A673 (cell line): ENCODE results near the gene CBL. TPM values are rescaled to one million over a fixed set of nuclear protein-coding genes. Genes with fewer than 3 reads are reported as not detected.

ENCODE experiments used
- BruUV-seq: library from RNA; stranded (reverse); fragments of 400-500 nt; replicated peaks from 2 replicates; lab custom pipeline; 2021; lab: Mats Ljungman, UMichigan
- CTCF ChIA-PET: fragments of 300-600 bp; sonication (Branson Sonifier 250); formaldehyde crosslinking; loops from one replicate; lab custom pipeline; 2022; ENCODE audit warnings: antibody characterized with exemption; lab: Charles Lee
- POLR2A ChIA-PET: fragments of 300-600 bp; sonication (Branson Sonifier 250); formaldehyde crosslinking; loops from one replicate; lab custom pipeline; 2022; ENCODE audit warnings: antibody characterized with exemption; ENCODE audit not compliant: low non-redundant PET; lab: Charles Lee
- DNase-seq: peaks from one replicate; pipeline ENCODE4 v3.0.0-alpha.2; 2015; ENCODE audit warnings: low spot score
- H3K27ac ChIP-seq: fragments of 200-600 bp; sonication (generic); 2 replicates; pipeline ENCODE4 v1.5.1; 2016; ENCODE audit warnings: mixed run types, low read depth, mild to moderate bottlenecking, mixed read lengths, antibody characterized with exemption, low read length; ENCODE audit not compliant: poor library complexity, severe bottlenecking
- H3K27me3 ChIP-seq: fragments of 200-600 bp; sonication (generic); replicated peaks from 2 replicates; pipeline ENCODE4 v1.6.1; 2017; ENCODE audit warnings: mixed run types, low read depth, mild to moderate bottlenecking, mixed read lengths, antibody characterized with exemption, low read length; ENCODE audit not compliant: insufficient read depth, poor library complexity
- H3K36me3 ChIP-seq: fragments of 200-600 bp; sonication (generic); 2 replicates; pipeline ENCODE4 v1.6.1; 2016; ENCODE audit warnings: mixed run types, mild to moderate bottlenecking, mixed read lengths, antibody characterized with exemption, low read length; ENCODE audit not compliant: insufficient read depth, poor library complexity, severe bottlenecking
- H3K4me1 ChIP-seq: fragments of 200-600 bp; sonication (generic); 2 replicates; pipeline ENCODE4 v1.6.1; 2017; ENCODE audit warnings: mixed run types, mild to moderate bottlenecking, mixed read lengths, antibody characterized with exemption, low read length; ENCODE audit not compliant: insufficient read depth, poor library complexity, severe bottlenecking
- H3K4me3 ChIP-seq: fragments of 200-600 bp; sonication (generic); 2 replicates; pipeline ENCODE4 v1.5.1; 2016; ENCODE audit warnings: low read depth, mixed run types, mild to moderate bottlenecking, mixed read lengths, low read length; ENCODE audit not compliant: poor library complexity, severe bottlenecking
- H3K9me3 ChIP-seq: fragments of 200-600 bp; sonication (generic); 2 replicates; pipeline ENCODE4 v1.6.1; 2016; ENCODE audit warnings: mixed run types, low read depth, mild to moderate bottlenecking, mixed read lengths, antibody characterized with exemption, low read length; ENCODE audit not compliant: poor library complexity, severe bottlenecking
- CTCF ChIP-seq: fragments of 300-800, 200-600 bp; sonication (generic); conservative IDR thresholded peaks from 2 replicates; pipeline ENCODE4 v1.5.1; 2017; ENCODE audit warnings: low read depth, mild to moderate bottlenecking, antibody characterized with exemption, low read length, moderate library complexity, mixed read lengths
- EZH2 ChIP-seq: fragments of 200-600 bp; sonication (generic); IDR thresholded peaks from 2 replicates; pipeline ENCODE4 v1.6.1; 2017; ENCODE audit warnings: borderline replicate concordance, low read depth, mild to moderate bottlenecking, mixed read lengths, antibody characterized with exemption, low read length; ENCODE audit not compliant: poor library complexity, severe bottlenecking
- intact Hi-C: fragments of 100-400 bp; cut with micrococcal nuclease; formaldehyde crosslinking; loops from one replicate; pipeline ENCODE4 v1.10.0; 2022; ENCODE audit not compliant: unreplicated experiment
- total RNA-seq: library from RNA; stranded (reverse); gene quantifications from 2 replicates; pipeline ENCODE4 v1.2.3, GENCODE V29; 2021

Gene CBL
- total RNA-seq, 1 experiment from 2014 or later: 40.7 TPM

- Histone ChIP-seq H3K27ac (no peak overlapping the region), H3K9me3 (no peaks in the 10 kb centered on the region), H3K36me3 (no peaks in the 10 kb centered on the region), H3K27me3 (no peaks in the 10 kb centered on the region), H3K4me1 (no peaks in the 10 kb centered on the region), H3K4me3 (no peak overlapping the region)
- ChIA-PET CTCF (interaction anchor here (1.4 kb wide), 1 partner anchor 13 kb away, joined by 7 read pairs; the partner anchor contains the start of gene CBL), POLR2A (no interaction called here)
- DNase-seq: no peak
- BruUV-seq: no TSS peak
- intact Hi-C loops: no loop called here
- TF ChIP-seq EZH2: no peak
Observed at GRCh38 chr11:119193001-119193400, 13.1 kb upstream of the CBL start.

- no peaks in the 10 kb centered on the region for H3K4me1 ChIP-seq
- no peaks in the 10 kb centered on the region for H3K27me3 ChIP-seq
- TF ChIP-seq CTCF (no peak), EZH2 (no peak)
- intact Hi-C loops: no loop called here
- no TSS peak for BruUV-seq
- ChIA-PET POLR2A (no interaction called here), CTCF (no interaction called here)
- no peak for DNase-seq
- no peak overlapping the region for H3K27ac ChIP-seq
- H3K4me3 ChIP-seq: no peak overlapping the region
- no peaks in the 10 kb centered on the region for H3K9me3 ChIP-seq
- H3K36me3 ChIP-seq: no peaks in the 10 kb centered on the region
Observed at GRCh38 chr11:119193626-119194025, 12.5 kb upstream of the CBL start.

- no peaks in the 10 kb centered on the region for H3K27me3 ChIP-seq
- POLR2A ChIA-PET: no interaction called here
- intact Hi-C loops: no loop called here
- no peak overlapping the region for H3K4me3 ChIP-seq
- H3K36me3 ChIP-seq: no peaks in the 10 kb centered on the region
- no peak overlapping the region for H3K27ac ChIP-seq
- TF ChIP-seq CTCF (no peak), EZH2 (no peak)
- CTCF ChIA-PET: interaction anchor here (0.5 to 1.0 kb wide), 3 partner anchors 8 to 88 kb away, joined by 3 to 6 read pairs (median 5); no protein-coding TSS in a partner anchor
- no peaks in the 10 kb centered on the region for H3K4me1 ChIP-seq
- no TSS peak for BruUV-seq
- no peaks in the 10 kb centered on the region for H3K9me3 ChIP-seq
- no peak for DNase-seq
Observed at GRCh38 chr11:119194811-119195440, 11.2 kb upstream of the CBL start.
